T1000 (cell line): Measurements from ENCODE around the gene UNC5C.
"Not testable (repeated sequence)": the region's sequence is repeated elsewhere in the genome, so short reads cannot be mapped to it uniquely, and the experiment has no call there.

Experiments
- DNase-seq: peaks from one replicate; lab custom pipeline; 2025; ENCODE audit warnings: mixed read lengths; lab: John Stamatoyannopoulos, UW

Gene UNC5C

DNA sequence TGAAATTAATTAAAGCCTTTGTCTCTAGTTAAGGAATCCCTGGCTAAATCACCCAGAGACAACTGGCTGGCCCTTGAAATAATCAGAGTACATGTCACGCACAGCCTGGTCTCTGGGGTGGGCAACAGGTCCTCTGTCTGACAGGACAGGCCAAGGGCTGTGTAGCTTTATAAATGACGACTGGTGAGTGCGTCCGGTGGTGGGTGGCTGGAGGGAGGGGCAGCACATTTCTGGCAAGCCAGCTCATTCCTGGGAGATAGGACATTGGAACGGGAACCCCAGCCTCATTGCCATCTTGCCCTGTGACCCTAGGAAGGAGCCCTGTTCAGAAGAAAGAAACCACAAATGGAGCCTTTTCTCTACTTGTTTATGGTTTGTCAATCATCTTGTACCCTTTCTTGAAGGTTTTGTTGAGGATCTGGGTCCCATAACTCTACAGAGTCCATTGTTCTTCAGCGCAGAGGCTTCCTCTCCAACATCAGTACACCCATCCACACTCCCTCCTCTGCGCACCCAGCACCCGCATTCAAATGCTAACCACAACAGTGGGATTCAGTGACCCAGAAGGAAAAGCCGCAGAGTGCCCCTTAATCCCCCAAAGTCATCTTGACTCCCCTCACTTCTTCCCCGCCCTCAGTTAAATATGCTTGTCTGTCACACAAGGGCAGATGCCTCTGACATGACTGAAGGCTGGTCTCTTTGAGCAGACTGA, 368.1 kb downstream of the UNC5C start:
- DNase-seq = no peak

DNA sequence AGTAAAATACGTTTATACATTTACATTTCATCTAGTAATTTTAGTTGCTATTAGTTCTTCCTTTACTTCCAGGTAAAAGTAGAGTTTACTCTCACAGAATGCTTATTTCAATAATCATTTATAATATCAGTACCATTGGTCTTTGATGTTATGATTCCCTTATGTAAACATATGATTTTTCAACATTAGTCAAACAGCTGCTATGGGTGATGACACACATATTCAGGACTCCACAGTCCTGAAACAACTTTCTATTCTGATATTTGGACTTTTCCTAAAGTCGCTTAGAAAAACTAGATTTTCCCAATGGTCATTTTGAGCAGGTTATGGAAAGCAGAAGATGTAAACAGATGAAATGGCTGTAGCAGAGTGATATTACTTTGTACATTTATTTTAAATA, 369.8 kb downstream of the UNC5C start:
- DNase-seq = no peak

DNA sequence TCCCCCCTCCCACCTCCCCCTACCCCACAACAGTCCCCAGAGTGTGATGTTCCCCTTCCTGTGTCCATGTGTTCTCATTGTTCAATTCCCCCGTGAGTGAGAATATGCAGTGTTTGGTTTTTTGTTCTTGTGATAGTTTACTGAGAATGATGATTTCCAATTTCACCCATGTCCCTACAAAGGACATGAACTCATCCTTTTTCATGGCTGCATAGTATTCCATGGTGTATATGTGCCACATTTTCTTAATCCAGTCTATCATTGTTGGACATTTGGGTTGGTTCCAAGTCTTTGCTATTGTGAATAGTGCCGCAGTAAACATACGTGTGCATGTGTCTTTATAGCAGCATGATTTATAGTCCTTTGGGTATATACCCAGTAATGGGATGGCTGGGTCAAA, 377.4 kb downstream of the UNC5C start:
- not testable (repeated sequence) for DNase-seq

DNA sequence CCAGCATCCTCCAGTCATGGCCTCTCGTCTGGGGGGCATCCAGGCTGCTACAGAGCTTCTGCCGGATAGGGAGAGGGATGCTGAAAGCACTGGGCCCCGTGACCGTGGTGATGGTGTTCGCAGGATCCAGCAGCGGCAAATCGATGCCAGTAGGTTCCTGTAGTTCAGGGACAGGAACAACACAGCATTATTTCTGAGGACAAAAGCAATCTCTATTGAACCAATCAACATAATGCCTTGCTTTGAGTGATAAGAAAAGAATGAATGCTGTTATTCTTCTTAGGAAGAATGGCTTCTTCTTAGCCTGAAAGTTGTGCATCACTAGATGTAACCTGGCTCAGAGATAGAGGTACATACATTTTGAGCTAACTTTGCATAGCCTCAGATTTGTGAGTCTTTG, 378.6 kb downstream of the UNC5C start:
- no peak for DNase-seq

DNA sequence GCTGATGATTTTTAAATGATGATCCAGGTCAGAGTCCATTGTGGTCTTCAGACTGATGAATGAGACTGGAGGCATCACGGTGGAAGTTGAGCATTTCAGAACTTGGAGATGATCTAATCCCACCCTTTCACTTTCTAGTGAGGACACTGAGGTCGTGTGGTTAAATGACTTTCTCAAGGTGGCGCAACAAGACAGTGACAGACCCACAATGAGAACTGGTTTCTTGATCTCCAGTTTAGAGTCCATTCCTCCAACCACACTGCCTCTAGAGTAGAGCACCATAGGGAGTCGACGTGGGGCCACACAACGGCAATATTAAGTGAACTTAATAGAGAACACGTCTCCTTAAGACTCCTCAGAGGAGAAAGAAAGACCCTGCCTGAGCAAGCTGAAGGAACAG, 381.0 kb downstream of the UNC5C start:
- DNase-seq = no peak

DNA sequence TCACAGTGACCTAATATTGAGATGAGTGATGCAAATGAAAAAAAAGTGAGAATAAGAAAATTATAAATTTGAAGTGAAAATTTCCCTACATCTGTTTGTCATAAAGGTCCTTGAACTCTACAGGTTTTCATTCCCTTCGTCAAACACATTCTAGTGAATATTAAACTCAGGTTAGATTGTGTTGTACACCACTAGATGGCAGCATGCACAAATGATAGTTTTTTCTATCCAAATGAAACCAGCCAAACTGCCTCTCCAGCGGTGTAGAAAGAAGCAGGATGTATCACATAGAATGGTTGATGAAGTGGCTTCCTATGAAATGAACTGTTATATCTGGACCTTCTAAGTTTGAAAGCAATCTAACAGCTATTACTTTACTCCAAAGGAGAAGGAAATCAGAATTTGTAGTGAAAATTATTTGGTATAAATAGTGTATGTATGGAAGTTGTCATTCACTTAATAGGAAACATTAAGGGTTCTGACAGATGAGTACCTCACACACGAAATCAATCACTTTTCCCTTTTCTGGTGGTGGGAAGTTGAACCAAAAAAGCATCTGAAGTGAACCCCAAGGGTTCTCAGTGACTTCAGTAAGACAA, 382.7 kb downstream of the UNC5C start:
- DNase-seq = no peak

DNA sequence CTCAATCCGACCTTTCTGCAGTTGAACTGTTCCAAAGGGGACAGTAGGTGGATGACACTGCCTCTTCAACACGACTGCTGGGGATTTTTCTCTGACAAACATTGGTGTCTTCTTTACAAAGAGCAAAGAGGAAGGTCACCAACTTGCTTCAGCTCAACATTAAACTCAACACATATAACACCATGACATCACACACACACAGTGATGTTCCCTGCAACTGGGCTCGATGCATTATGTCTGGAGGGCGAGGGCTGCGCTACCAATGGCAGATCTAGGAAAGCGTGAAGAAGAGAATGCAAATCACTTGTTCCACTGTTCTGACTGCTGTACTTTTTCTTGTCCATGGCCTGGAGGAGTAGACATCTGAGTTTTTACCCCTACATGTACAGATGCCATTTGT, 385.9 kb downstream of the UNC5C start:
- DNase-seq = no peak

DNA sequence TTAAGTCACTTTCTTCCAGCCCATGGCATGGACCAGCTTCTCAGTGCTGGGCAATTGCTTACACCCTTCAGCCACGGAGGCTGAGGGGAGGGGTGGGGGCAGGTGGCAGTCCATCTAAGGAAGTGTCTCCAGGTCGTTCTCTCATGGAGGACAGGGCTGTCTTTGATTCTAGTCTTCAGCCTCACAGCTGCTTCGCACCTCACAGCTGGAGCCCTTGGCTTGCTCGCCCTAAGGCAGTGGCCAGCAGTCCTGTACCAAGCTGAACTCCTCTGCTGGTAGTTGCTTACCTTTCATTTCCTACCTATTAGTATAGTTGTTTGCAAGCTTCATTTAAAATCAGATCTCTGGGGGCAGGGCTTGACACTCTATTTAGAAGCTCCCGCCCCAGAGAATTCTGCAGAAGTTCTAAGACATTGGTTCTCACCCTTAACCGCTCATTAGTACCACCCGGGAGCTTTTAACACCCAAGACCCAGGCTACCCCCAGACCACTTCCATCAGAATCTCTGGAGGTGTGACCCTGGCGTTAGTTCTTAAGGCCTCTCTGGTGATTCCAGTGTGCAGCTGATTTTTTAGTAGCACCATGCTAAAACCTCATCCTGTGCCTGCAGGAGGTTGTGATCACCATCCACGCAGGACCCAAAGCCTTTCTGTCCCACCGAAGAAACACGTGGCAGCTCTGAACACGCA, 386.8 kb downstream of the UNC5C start:
- no peak for DNase-seq

DNA sequence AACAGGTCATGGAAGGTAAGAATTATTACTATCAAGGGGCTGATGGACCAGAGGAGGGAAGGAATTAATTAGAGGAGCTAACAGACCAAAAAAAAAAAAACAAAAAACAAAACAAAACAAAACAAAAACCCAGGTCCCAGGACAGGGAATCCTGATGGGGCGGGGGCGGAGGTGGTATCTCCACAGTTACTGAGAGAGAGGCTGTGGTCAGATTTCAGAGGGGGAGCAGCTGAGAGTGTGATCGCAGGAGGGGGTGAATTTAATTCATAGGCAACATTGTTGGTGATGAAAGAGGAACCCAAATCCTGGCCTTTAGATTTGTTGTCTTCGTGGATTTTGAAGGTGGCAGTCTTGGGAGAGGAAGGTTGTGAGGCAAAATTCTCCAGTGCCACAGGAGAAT, 389.4 kb downstream of the UNC5C start:
- DNase-seq = no peak

DNA sequence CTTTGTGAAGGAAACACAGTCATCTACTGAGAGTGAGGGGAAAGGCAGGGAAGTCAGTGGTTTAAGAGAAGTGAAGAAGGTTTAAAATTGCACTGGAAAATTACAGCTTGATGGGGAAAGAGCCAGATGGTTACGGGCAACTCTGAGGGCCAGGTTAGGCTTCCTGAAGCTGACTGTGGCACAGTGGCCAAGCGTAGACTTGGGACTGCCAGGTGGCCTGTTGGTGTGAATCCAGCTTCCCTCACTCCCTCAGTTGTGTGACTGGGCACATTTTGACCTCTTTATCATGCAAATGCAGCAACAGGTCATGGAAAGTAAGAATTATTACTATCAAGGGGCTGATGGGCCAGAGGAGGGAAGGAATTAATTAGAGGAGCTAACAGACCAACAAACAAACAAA, 390.1 kb downstream of the UNC5C start:
- DNase-seq = no peak

DNA sequence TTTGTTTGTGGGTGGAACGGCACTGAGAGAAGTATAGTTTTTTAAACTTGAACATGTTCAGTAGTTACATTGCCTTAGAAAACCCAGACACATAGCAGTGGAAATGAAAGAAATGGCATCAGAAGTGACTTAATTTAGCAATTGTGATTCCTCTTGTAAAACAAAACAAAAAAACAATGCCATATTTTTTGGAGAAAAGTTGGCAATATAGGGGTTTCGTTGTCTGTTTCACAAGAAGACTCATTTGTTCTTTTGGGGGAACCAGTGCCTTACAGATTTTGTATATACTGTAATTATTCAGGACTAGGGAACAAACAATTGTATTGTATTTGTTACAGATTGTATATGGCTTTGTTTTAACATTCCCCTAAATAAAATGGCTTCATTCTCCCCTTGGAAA, 390.7 kb downstream of the UNC5C start:
- no peak for DNase-seq

DNA sequence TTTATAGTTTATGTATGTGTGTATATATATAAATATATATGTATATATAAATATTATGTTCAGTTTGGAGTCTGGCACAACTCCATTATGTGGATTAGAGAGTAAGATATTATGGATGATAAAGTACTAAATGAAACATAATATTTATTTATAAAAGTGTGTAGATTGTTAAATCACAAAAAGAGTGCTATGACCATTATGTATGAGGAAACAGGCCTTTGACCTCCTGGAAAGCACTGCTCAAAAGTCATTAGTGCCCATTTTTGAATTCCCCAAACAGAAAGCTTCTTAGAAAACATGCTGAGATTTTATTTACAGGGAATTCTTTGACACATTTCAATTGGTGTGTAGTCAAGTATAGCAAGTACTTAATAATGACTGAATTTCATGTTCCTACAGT, 391.2 kb downstream of the UNC5C start:
- DNase-seq = no peak

DNA sequence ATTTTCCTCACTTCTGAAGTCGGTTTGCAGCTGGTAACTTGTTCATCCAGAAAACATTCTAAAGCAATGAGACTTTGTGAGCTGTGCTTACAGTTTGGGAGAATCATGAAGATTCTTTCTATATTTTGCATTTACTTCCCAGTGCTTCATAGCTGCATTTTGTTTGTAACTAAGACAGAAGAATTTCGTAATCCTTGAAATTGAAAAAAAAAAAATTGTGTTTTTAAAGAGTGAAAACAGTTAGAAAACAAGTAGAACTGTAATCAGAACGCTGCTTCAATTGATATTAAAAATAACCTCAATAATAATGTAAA, 392.4 kb downstream of the UNC5C start:
- no peak for DNase-seq

DNA sequence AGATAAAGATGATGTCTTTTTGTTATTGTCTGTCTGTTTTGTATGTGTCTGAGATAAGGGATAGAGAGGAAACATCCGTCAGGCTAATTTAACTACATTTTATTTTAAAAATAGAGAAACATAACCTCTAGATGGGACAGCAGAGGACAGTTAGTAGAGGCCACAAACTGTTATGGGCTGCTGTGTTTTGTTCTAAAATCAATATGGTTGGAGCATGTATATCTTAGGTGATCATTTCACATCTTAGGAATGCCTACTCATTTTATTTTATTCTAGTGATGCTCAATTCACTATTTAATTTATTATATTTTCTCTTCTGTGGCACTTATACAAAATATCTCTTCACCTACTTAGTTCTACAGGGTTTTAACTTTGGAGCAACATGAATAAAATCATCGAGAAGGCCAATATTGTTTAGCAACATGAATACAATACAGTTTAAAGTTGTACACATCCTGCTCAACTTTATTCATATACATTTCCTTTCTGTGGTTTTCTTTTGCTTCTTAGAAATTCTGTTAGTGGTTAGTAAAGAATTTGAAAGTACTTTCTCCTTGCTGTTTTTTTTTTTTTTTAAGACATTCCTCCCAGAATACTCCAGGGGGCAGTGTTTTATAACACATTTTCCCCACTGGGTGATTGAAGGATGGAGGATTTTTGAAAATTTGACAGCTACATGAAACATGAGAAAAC, 392.9 kb downstream of the UNC5C start:
- no peak for DNase-seq

DNA sequence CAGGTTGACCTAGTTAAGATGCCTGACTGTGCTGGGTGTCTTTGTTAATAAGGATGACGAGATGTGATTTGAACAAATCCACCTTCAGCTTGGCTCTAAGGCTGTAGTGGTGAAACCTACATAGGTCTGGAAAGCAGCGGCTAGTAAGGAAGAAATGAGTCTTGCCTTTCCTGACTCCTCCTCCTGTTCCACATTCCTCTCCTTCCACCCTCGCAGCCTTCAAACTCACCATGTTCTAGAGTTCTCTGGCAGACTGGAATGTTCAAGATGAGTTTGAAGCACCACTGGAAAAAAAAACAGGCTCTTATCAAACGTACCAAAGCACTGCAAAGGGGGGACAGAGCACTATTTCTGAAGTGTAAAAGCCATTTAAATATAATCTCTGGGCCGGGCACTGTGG, 395.6 kb downstream of the UNC5C start:
- no peak for DNase-seq

DNA sequence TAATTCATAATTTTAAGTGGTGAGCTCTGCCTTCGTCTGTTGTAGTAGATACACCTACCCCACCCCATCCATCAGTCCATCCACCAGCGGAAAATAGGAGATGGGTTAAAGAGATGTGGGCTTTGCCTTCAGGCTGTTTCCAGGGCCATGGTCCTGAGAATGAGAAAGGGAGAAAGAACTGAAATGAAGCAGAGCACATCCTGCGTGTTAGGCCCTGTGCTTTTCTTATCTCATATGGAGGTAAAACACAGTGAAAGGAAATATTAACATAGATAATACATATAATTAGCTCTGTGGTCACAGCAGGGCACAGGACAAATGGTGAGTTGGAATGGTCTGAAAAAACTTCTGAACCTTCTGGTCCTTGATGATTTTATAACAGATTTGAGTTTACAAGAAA, 397.5 kb downstream of the UNC5C start:
- no peak for DNase-seq

DNA sequence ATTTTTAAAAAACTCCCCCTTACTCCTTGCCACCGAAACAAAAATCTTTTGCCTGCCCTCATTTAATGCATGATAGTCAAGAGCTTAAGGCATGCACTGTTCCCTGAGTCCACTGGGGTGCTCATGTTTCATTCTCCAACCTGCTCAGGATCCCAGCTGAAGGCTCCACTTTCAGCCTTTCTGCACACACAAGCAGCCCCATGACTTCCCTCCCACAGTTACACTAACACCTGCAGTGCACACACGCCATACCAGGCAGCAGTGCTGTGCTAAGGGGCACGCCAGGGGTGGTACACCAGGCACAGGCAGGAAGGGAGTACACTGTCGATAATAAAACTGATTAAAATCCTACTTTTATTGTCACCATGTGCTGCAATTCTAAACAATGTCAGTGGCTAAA, 405.8 kb downstream of the UNC5C start:
- no peak for DNase-seq

DNA sequence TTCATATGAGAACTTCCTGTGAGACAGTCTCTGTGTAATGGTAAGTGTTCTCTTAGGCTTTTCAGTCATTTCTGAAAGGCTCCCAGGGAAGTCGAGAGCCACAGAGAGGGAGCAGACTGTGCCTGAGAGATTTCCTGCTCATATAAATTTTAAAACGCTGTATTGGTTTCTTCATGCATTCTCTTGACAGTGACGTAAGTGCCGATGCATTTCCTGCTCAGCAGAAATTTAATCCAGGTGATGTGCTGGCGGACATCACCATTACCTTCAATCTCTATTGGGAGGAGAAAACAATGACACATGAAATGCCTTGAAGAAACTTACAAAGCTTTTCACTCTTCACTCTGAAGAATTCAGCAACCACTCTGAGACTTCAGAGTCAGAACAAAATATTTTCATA, 407.4 kb downstream of the UNC5C start:
- no peak for DNase-seq

DNA sequence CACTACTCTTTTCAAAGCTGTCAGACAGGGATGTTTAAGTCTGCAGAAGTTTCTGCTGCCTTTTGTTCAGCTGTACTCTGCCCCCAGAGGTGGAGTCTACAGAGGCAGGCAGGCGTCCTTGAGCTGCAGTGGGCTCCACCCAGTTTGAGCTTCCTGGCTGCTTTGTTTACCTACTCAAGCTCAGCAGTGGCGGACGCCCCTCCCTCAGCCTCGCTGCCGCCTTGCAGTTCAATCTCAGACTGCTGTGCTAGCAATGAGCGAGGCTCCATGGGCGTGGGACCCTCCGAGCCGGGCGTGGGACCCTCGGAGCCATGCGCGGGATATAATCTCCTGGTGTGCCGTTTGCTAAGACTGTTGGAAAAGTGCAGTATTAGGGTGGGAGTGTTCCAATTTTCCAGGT, 409.3 kb downstream of the UNC5C start:
- DNase-seq = not testable (repeated sequence)

DNA sequence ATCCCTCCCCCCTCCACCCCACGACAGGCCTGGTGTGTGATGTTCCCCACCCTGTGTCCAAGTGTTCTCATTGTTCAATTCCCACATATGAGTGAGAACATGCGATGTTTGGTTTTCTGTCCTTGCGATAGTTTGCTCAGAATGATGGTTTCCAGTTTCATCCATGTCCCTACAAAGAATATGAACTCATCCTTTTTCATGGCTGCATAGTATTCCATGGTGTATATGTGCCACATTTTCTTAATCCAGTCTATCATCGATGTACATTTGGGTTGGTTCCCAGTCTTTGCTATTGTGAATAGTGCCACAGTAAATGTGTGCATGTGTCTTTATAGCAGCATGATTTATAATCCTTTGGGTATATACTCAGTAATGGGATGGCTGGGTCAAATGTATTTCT, 414.8 kb downstream of the UNC5C start:
- DNase-seq = not testable (repeated sequence)

DNA sequence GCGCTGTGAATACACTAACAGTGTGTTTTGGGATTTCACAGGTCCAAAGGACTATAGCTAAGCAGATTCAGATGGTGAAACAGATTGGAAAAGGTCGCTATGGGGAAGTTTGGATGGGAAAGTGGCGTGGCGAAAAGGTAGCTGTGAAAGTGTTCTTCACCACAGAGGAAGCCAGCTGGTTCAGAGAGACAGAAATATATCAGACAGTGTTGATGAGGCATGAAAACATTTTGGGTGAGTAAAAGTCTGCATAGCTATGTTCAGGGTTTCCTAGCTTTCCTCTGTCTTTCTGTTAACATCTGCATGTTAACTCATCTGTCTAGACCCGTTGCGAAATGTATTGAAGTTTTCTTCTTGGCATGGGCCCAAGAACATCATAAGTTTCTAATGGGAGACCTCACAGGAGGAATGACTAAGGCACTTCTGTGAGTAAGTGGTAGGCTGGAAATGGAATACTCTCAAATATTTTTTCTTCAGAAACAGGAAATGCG, 418.9 kb downstream of the UNC5C start:
- DNase-seq = peak; percentile 27

DNA sequence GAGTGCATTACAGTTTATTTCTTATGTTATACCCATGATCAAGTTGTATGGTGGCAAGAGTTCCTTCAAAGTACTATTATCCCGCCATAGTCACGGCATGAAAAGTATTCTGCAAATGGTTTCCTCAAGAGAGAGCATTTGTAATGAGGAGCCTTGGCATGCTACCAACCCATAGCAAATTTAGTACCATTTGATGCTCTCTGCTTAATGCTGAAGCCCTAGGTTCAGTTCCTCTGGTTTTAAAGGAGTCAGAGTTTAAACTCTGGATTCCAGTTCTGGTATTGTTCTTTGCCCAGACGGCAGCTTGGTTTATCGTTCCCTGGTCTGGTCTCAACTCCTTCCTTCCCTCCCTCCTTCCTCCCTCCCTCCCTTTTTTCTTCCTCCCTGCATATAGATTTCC, 419.7 kb downstream of the UNC5C start:
- no peak for DNase-seq

DNA sequence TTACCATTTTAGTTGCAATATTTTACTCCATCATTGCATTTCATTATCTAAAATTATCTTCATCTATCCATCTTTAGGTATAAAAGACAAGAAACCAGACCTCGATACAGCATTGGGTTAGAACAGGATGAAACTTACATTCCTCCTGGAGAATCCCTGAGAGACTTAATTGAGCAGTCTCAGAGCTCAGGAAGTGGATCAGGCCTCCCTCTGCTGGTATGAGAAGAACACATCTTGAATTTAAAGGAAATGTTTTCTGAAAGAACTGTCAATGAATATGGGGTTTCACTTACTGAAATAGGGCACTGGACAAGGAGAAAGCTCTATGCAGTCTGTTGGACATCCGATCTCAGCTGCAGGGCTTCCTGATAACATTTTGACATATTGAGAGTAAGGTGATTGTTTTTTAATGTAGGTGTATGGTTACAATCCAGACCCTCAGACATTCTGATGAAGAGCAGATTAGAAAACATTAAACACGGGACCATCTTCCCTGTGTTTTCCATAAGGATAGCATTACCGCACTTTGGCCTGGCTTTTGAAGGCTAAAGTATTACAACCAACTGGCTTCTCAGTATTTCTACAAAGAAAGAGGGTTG, 423.8 kb downstream of the UNC5C start:
- DNase-seq = no peak
